Stimulated activated naive CD8-positive, alpha-beta T cell treated with anti-CD3 and anti-CD28 coated beads, Interleukin-15, Interleukin-2, amounts not matched to agents 100 ng/mL and 50 ng/mL, for 24 hours (primary cell): ENCODE data around the gene SAC3D1.
"Not testable (repeated sequence)": the region's sequence is repeated elsewhere in the genome, so short reads cannot be mapped to it uniquely, and the experiment has no call there.

ENCODE experiments used
- H3K27ac Mint-ChIP-seq: one replicate; pipeline ENCODE4 v1.8.0; 2021; ENCODE audit warnings: mild to moderate bottlenecking, mixed read lengths
- H3K27me3 Mint-ChIP-seq: one replicate; pipeline ENCODE4 v1.8.0; 2021; ENCODE audit warnings: mixed read lengths
- H3K36me3 Mint-ChIP-seq: one replicate; pipeline ENCODE4 v1.8.0; 2021; ENCODE audit warnings: low read depth, mixed read lengths
- H3K4me1 Mint-ChIP-seq: one replicate; pipeline ENCODE4 v1.8.0; 2021; ENCODE audit warnings: low read depth, mixed read lengths
- H3K4me3 Mint-ChIP-seq: one replicate; pipeline ENCODE4 v1.8.0; 2021; ENCODE audit warnings: mild to moderate bottlenecking, mixed read lengths
- H3K9me3 Mint-ChIP-seq: one replicate; pipeline ENCODE4 v1.8.0; 2021; ENCODE audit warnings: mixed read lengths

SAC3D1 gene

DNA sequence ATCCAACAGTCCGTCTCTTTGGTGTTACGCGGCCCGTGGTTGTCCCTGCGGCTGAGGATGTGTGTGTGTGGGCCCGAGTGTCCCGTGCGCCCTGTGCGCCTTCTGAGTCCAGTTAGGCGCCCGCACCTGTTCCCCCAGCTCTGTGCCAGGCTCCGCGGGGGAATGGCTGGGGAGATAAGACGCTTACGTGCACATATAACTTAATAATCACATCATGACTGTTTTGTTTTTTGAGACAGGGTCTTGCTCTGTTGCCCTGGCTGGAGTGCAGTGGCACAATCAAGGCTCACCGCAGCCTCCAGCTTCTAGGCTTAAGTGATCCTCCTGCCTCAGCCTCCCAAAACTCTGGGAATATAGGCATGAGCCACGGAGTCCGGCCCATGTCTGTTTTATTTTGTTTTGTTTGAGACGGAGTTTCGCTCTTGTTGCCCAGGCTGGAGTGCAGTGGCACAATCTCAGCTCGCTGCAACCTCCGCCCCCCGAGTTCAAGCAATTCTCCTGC, 26.2 kb upstream of the SAC3D1 start:
- Mint-ChIP-seq H3K27ac (peak overlapping the region; percentile 94), H3K4me3 (peak overlapping the region; percentile 87), H3K9me3 (no peaks in the 10 kb centered on the region), H3K36me3 (peaks cover 25% of the 10 kb centered on the region), H3K4me1 (peaks cover 30% of the 10 kb centered on the region), H3K27me3 (no peaks in the 10 kb centered on the region)

DNA sequence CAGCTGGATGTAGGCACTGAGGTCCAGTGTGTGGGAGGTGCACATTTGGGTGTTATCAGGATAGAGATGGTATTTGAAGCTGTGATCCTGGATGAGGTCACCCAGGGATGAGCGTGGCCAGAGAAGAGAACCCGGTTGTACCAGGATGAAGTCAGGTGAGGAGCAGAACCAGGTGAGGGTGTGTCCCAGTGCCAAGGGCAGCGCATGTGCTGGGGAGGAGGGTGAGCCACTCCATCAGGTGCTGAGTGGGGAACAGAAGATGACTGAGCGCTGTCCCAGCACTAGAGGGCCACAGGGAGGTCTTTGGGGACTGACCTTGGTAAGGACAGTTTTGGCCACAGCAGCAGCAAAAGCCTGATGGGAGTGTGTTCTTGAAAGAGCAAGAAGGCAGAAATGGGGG, 24.3 kb upstream of the SAC3D1 start:
- H3K4me3 Mint-ChIP-seq = peak overlapping the region; percentile 17
- peaks cover 26% of the 10 kb centered on the region for H3K36me3 Mint-ChIP-seq
- H3K27ac Mint-ChIP-seq = peak overlapping the region; percentile 37
- H3K4me1 Mint-ChIP-seq = peaks cover 30% of the 10 kb centered on the region
- no peaks in the 10 kb centered on the region for H3K9me3 Mint-ChIP-seq
- no peaks in the 10 kb centered on the region for H3K27me3 Mint-ChIP-seq

DNA sequence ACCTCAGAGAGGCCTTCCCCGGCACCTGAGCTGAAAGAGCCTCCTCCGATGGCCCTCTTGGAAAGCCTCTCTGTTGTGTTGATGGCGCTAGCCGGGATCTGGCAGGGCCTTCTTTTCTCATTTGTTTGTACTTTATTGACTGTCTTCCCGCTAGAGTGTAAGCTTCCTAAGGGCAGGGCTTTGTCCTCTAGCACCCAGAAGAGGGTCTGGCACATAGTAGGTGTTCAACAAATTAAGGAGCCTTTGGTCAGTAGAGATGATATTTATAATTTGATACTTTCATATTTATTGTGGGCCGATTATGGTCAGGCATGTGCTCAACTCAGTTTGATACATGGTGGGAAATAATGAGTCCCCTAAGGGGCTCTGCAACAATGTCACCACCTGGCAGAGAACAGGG, 23.1 kb upstream of the SAC3D1 start:
- H3K36me3 Mint-ChIP-seq = peaks cover 26% of the 10 kb centered on the region

DNA sequence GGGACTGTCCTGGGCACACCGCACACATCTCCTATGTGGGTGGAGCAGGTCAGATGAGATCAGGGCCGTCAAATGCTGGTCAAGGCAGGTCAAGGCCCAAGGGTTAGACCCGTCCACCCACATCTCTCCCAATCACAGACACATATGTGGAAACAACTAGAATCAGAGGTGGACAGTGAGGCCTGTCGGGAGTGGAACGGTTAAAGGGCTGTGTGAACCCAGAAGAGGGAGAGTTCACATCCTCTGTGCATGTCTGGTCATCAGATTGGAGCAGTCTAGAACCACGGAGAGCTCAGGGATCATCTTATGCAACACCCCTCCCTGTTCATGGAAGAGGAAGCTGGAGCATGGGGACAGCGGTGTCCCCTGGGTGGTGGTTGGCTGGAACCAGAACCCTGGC, 21.2 kb upstream of the SAC3D1 start:
- Mint-ChIP-seq H3K27me3 (no peaks in the 10 kb centered on the region), H3K36me3 (peaks cover 26% of the 10 kb centered on the region), H3K4me3 (no peak overlapping the region), H3K9me3 (no peaks in the 10 kb centered on the region), H3K27ac (no peak overlapping the region), H3K4me1 (peaks cover 21% of the 10 kb centered on the region)

More for the DNA sequence above, 23.1 kb upstream of the SAC3D1 start:
- Mint-ChIP-seq H3K27me3 (no peaks in the 10 kb centered on the region), H3K4me3 (no peak overlapping the region), H3K27ac (no peak overlapping the region), H3K4me1 (peaks cover 28% of the 10 kb centered on the region), H3K9me3 (no peaks in the 10 kb centered on the region)

DNA sequence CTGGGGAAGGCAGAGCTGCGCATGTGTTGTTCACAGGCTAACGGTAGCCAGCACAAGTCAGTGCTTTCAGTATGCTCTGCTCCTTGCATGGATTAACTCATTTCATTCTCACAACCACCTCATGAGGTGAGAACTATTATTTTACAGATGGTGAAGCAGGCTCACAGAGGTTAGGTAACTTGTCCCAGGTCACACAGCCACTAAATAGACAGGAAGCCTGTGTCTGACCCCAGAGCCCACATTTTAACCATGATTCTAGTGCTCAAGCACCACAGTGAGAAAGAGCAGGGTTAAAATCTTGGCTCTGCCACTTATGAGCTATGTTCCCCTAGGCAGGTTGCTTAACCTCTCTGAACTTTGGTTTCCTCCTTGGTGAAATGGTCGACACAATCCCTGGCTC, 20.0 kb upstream of the SAC3D1 start:
- H3K4me3 Mint-ChIP-seq = no peak overlapping the region
- no peaks in the 10 kb centered on the region for H3K9me3 Mint-ChIP-seq
- H3K36me3 Mint-ChIP-seq = peaks cover 26% of the 10 kb centered on the region
- H3K4me1 Mint-ChIP-seq = peaks cover 15% of the 10 kb centered on the region
- H3K27ac Mint-ChIP-seq = no peak overlapping the region
- H3K27me3 Mint-ChIP-seq = no peaks in the 10 kb centered on the region

DNA sequence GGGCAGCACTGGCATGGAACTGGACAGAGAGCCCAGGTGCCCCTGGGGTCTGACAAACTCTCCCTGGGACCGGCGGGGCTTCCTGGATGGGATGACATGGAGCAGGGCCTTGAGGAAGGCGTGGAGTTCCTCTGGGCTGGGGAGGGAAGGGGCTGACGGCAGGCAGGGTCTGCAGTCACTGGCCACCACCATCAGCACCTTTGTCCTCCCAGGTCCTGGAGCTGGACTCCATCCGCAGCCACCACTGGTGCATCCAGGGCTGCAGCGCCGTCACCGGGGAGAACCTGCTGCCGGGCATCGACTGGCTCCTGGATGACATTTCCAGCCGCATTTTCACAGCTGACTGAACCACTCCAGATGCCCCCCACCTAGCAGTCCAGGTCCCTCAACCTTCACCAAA, 19.5 kb upstream of the SAC3D1 start:
- Mint-ChIP-seq H3K36me3 (peaks cover 23% of the 10 kb centered on the region), H3K27me3 (no peaks in the 10 kb centered on the region), H3K4me3 (no peak overlapping the region), H3K4me1 (peaks cover 10% of the 10 kb centered on the region), H3K27ac (no peak overlapping the region), H3K9me3 (no peaks in the 10 kb centered on the region)

DNA sequence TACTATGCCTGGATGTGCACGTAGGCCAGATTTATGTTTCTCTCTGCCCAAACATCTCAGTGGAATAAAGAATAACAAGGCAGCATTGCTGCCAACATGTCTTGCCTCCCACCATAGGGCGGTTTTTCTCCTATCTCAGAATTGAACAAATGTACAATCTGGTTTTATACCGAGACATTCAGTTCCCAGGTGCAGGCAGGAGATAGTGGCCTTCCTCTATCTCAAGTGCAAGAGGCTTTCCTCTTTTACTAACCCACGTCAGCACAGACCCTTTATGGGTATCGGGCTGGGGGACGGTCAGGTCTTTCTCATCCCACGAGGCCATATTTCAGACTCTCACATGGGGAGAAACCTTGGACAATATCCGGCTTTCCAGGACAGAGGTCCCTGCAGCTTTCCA, 17.5 kb upstream of the SAC3D1 start:
- not testable (repeated sequence) for H3K27me3 Mint-ChIP-seq, H3K4me3 Mint-ChIP-seq, H3K9me3 Mint-ChIP-seq, H3K36me3 Mint-ChIP-seq, H3K27ac Mint-ChIP-seq
- H3K4me1 Mint-ChIP-seq = peaks cover 16% of the 10 kb centered on the region

DNA sequence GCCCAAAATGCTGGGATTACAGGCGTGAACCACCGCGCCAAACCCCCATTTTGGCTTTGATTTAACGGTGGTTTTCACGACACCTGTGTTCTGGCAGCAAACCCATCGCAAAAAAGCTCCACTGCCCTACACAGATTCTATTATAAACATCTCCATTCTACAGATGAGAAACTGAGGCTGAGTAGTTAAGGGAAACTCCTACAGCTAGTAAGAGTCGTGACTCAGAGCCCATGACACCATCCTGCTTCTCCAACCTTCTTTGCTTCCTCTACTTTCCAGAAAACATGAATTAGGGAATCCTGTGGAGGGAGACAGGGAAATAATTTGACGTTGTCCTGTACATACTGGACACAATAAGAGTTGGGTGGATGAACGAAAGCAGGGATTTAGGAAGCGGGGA, 14.2 kb upstream of the SAC3D1 start:
- peak overlapping the region; percentile 45 for H3K4me3 Mint-ChIP-seq

DNA sequence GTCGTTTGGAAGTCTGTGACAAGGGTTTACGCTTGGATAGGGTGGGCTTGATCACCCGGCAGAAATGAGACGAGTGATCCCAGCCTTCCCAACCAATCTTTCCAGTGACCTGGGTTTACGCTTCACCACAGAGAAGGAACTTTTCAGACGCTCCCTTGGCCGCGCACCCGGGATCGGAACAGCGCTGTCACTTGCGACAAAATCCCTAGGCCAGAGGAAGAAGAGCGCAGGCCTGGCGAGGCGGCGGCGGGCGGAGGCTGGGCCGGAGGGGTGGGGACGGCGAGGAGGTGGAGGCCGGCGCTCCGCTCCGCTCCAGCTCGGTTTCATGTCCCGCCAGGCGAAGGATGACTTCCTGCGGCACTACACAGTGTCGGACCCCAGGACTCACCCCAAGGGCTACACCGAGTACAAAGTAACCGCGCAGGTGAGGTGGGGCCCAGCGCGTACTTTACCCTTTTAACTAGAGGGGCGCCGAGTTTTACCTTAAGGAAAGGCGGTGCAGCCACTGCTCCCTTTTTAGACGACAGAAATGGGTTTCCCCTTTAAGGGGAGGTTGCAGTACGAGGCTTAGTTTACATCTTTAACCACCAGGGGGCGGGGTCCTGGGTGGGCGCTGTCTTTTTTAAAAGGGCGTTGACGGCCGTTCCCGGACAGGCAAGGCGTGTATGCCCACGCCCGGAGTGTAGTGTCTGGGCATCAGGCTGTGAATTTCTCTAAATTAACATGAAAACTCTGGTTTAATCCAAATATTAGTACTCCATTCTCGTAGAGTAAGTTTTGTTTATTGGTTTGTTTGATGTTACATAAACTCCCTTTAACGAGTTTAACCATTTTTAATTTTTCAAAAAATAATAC, 13.6 kb upstream of the SAC3D1 start, which contains the start of gene SNX15:
TSS of gene SNX15 (plus strand) at position 227 of the 855 bp plus-strand sequence. CDS start at position 326, 99 bp downstream.
- H3K27me3 Mint-ChIP-seq = no peaks in the 10 kb centered on the region
- peaks cover 18% of the 10 kb centered on the region for H3K4me1 Mint-ChIP-seq
- H3K27ac Mint-ChIP-seq = peak within 1 kb of the TSS; percentile 74
- no peaks in the 10 kb centered on the region for H3K9me3 Mint-ChIP-seq
- peak within 1 kb of the TSS; percentile 45 for H3K4me3 Mint-ChIP-seq
- no peaks in the 10 kb centered on the region for H3K36me3 Mint-ChIP-seq

More for the DNA sequence above, 14.2 kb upstream of the SAC3D1 start:
- H3K9me3 Mint-ChIP-seq = no peaks in the 10 kb centered on the region
- H3K27ac Mint-ChIP-seq = peak overlapping the region; percentile 74
- no peaks in the 10 kb centered on the region for H3K27me3 Mint-ChIP-seq
- peaks cover 18% of the 10 kb centered on the region for H3K4me1 Mint-ChIP-seq
- no peaks in the 10 kb centered on the region for H3K36me3 Mint-ChIP-seq

DNA sequence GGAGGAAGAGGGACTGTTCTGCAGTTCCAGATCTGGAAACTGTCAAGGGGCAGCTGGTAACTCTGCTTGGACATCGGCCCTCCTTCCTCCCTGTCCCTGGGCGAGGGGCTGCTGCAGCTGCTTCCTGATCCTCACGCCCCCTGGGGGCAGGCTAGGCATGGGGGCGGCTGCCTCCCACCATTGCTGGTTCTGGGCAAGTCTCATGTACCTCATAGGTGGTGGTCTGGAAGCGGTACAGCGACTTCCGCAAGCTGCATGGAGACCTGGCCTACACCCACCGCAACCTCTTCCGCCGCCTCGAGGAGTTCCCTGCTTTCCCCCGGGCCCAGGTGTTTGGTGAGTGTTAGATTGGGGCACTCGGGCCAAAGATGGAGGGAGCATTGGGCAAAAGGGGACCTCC, 8.8 kb upstream of the SAC3D1 start:
- Mint-ChIP-seq H3K36me3 (no peaks in the 10 kb centered on the region), H3K9me3 (no peaks in the 10 kb centered on the region), H3K4me1 (peaks cover 13% of the 10 kb centered on the region), H3K27ac (no peak overlapping the region), H3K4me3 (no peak overlapping the region), H3K27me3 (no peaks in the 10 kb centered on the region)

DNA sequence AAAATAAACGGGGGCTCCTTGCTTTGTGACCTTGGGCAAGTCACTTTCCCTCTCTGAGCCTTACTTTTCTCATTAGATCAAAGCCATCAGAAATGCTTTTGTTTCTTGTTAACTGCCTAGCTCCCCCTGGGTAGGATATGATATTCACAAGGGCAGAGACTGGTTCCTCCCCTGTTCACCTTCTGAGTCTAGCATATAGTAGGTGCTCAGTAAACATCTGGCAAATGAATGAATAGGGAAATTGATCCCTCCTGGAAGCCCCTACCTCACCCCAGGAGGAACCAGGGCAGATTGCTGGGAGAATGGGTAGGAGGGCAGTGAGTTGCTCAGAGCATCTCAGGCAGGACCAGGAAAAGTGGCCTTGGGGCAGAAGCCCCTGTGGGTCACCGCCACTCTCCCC, 6.6 kb upstream of the SAC3D1 start:
- H3K27ac Mint-ChIP-seq = no peak overlapping the region
- no peak overlapping the region for H3K4me3 Mint-ChIP-seq
- H3K27me3 Mint-ChIP-seq = no peaks in the 10 kb centered on the region
- no peaks in the 10 kb centered on the region for H3K36me3 Mint-ChIP-seq
- no peaks in the 10 kb centered on the region for H3K4me1 Mint-ChIP-seq
- H3K9me3 Mint-ChIP-seq = no peaks in the 10 kb centered on the region

DNA sequence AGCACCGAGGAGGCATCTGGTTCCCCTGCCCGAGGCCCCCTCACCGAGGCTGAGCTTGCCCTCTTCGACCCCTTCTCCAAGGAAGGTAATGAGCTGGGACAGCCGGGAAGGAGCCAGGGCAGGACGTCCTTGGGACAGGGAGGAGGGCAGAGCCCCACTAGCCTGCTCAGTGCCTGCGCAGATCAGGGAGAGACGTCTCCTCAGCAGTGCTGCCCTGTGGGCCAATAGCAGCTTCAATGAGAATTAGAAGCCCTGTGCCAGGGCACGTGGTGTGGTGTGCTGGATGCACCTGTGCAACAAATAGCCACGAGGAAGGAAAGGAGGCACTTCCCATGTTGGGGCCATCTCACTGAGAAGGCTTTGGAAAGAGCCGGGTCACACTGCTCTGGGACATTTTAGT, 5.4 kb upstream of the SAC3D1 start:
- Mint-ChIP-seq H3K27ac (no peak overlapping the region), H3K27me3 (no peaks in the 10 kb centered on the region), H3K4me1 (peaks cover 2% of the 10 kb centered on the region), H3K36me3 (no peaks in the 10 kb centered on the region), H3K4me3 (no peak overlapping the region), H3K9me3 (no peaks in the 10 kb centered on the region)

DNA sequence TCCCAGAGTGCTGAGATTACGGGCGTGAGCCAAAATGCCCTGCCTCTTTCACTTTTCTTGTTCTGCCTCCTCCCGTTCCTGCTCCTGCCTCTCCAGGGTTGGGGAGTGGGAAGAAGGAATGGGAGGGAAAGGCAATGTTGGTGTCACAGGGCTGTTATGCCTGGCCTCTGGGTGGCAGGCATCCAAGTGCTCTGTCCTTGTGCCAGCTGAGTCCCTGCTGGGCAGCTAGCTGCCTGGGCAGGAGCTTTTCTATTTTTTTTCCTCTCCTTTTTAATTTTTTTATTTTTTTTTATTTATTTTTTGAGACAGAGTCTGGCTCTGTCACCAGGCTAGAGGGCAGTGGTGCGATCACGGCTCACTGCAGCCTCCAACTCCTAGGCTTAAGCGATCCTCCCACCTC, 4.1 kb upstream of the SAC3D1 start:
- H3K4me3 Mint-ChIP-seq = no peak overlapping the region
- no peak overlapping the region for H3K27ac Mint-ChIP-seq
- H3K27me3 Mint-ChIP-seq = no peaks in the 10 kb centered on the region
- H3K4me1 Mint-ChIP-seq = peaks cover 3% of the 10 kb centered on the region
- no peaks in the 10 kb centered on the region for H3K9me3 Mint-ChIP-seq
- no peaks in the 10 kb centered on the region for H3K36me3 Mint-ChIP-seq

DNA sequence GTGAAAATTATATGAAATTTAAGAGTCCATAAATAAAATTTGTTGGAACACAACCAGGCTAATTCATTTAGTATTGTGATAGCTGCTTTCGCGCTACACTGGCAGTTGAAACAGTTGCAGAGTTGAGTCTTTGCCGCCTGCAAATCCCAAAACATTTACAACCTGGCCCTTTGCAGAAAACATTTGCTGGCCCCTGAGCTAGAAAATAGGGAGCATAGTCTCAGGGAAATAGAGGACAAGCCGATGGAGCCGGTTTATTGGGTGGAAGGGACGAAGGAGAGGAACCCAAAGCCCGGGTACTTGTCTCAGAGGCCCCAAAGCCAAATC, 527 bp upstream of the SAC3D1 start:
- no peaks in the 10 kb centered on the region for H3K27me3 Mint-ChIP-seq
- H3K36me3 Mint-ChIP-seq = no peaks in the 10 kb centered on the region
- H3K4me3 Mint-ChIP-seq = peak overlapping the region; percentile 88
- H3K9me3 Mint-ChIP-seq = no peaks in the 10 kb centered on the region
- H3K4me1 Mint-ChIP-seq = peaks cover 12% of the 10 kb centered on the region
- H3K27ac Mint-ChIP-seq = peak overlapping the region; percentile 90

DNA sequence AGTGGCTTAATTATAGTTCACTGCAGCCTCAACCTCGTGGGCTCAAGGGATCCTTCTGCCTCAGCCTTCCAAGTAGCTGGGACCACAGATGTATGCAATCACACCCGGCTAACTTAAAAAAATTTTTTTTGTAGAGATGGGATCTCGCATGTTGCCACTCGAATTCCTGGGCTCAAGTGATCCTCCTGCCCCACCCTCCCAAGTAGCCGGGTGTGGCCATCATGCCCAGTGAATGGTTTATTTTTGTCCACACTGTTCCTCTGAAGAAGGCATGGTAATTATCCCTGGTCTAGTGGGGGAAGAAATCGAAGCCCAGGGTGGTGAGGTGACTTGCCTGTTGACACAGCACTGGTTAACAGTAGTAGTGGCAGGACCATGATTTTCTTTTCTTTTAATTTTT, 1.9 kb downstream of the SAC3D1 start:
- H3K27me3 Mint-ChIP-seq = no peaks in the 10 kb centered on the region

More for the DNA sequence above, 1.9 kb downstream of the SAC3D1 start:
- H3K4me1 Mint-ChIP-seq = peaks cover 29% of the 10 kb centered on the region
- no peaks in the 10 kb centered on the region for H3K9me3 Mint-ChIP-seq
- no peak overlapping the region for H3K27ac Mint-ChIP-seq
- H3K4me3 Mint-ChIP-seq = peak overlapping the region; percentile 86
- H3K36me3 Mint-ChIP-seq = no peaks in the 10 kb centered on the region
